ENCODE measurements around the gene FAM124A.
A peak's percentile ranks its signal among the peaks of the same experiment; 100 is the strongest.

The FAM124A gene

DNA sequence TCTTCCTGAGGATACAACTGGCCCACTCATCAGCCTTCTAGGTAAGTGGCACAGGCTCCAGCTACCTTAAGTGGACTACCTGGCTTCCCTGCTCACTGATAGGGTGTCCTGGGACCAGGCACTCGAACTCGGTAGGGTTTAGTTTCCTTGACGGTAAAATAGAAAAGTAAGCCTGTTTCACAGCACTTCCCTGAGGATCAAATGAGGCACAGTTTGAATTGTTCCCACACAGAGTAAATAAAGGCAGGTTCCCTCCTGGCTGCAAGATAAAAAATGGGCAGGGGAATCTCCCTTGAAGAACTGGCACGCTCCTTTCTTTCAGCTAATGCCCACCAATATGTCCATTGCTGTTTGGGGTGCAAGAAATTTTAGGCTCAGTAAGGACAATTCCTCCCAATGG lies 1.1 kb upstream of the FAM124A start:
- DNase-seq (ENCODE audit: low read depth), result no peak

- no peak for DNase-seq (ENCODE audit: low read depth)
Observed at GRCh38 chr13:51221674-51222036, 543 bp upstream of the FAM124A start.

- DNase-seq (ENCODE audit: low read depth), result peak; percentile 12
Observed at GRCh38 chr13:51222686-51223559, 725 bp downstream of the FAM124A start.

- no peak for DNase-seq (ENCODE audit: low read depth)
Observed at GRCh38 chr13:51223560-51224270, 1.5 kb downstream of the FAM124A start.

- DNase-seq (ENCODE audit: low read depth), result no peak
Observed at GRCh38 chr13:51225029-51225428, 2.8 kb downstream of the FAM124A start.

DNA sequence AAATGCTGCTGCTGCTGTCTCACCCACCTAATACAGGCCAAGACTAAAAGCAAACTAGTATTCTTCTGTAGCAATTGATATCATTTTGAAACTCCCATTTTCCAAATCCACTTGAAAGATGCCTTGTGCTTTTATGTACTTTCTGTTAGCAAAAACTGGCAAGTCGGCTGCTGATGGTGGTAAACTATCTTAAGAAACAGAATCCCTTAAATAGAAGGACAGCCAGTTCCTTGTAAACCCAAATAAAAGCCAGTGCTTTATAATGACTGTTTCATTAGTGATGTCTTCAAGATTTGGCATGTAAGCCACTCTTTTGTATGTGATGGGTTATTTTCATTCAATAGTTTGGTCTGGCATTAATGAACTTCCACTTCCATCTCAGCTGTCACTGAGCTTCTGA lies 5.2 kb downstream of the FAM124A start:
- DNase-seq (ENCODE audit: low read depth), result no peak

DNA sequence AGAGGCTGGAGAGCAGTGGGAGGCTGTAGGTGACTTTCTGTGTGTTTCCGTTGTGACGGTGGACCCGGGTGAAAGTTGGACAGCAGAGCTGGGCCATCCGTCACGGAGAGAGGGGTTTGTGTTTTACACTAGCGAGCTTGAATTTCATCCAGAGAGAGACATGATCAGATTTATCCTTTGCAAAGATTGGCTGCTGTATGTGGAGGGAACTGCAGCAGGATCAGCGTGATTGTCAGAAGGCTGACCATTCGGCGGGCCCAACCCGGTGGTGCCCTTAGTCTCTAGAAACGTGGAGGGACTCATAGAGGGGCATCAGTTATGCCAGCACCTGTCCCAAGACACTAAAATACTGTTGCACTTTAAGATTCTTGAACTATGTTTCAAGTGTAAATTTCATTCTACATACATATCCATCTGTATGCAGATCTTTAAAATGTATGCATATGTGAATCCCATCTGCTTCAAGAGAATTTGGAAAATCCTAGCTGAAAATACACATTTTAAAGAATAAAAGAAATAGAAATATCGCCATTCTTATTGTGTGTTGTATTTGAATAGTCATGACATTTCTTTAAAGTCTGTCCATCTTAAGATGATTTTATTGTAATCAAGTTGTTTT lies 7.0 kb downstream of the FAM124A start:
- no peak for DNase-seq (ENCODE audit: low read depth)

- DNase-seq (ENCODE audit: low read depth), result no peak
Observed at GRCh38 chr13:51229731-51230130, 7.5 kb downstream of the FAM124A start.

DNA sequence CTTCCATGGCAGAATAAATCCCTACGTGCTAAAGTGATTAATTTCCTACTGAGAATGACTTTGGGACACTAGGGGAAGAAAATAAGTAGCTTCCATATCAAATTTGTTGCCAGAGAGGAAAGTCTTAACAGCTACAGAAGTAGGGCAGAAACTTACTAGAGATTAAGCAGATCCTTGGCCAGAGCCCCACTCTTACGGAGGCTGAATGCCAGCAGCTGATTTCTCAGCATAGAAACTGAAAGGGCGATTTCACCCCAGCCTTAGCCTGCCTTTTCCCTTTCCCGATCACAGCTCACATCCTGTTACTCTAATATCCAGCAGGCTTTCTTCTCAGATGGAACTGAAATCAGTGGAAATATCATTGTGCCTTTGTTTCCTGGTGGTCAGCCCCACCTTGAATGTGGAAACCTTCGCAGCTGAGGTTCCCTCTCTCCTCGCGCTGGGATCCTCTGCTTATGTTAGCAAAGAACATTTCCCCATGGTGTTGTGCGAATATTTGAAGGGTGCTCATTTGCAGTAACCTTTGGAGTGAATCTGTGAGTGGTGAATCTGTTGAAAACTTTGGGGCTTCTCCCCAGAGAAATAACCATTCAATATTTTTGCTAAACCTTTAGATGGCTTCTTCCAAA lies 8.4 kb downstream of the FAM124A start:
- no peak for DNase-seq (ENCODE audit: low read depth)

GRCh38 chr13:51231456-51231855 lies 9.3 kb downstream of the FAM124A start:
- no peak for DNase-seq (ENCODE audit: low read depth)

GRCh38 chr13:51232328-51232727 lies 10.1 kb downstream of the FAM124A start:
- DNase-seq (ENCODE audit: low read depth), result no peak

GRCh38 chr13:51233117-51233826 lies 11.1 kb downstream of the FAM124A start:
- no peak for DNase-seq (ENCODE audit: low read depth)

DNA sequence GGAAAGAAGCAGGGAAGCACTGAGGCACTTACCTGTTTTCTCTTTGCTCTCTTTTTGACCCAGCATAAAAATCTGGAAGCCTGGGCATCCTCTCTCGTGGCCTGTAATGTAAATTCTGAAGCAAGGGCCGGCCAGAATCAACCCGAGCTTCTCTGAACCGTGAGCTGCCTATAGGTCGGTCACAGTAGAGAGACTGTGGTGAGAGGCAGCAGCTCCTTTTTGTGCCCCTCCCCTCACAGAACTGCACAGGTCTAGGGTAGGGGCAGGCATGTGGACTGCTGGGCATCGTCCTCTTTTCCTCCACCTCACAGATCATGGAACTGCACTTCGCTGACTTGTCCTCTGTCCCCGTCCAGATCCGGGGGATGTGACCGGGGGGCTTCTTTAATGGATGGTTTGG lies 12.5 kb downstream of the FAM124A start:
- no peak for DNase-seq (ENCODE audit: low read depth)

DNA sequence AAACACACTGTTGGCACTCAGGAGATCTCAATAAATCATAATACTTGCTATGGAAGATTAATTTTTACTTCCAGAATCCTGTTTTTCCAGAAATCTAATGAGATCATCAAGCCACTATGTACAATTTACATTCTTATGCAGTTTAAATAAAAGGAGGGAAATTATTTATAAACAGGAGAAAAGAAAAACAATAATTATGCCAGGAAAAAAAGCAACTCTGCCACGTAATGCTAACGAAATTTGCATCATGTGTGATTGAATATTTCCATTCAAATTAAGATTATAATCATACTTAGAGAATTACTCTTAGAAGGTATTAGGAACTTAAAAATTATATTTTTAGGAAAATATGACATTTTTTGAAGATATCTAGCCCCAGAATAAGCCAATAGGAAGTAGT lies 13.0 kb downstream of the FAM124A start:
- DNase-seq (ENCODE audit: low read depth), result no peak

DNA sequence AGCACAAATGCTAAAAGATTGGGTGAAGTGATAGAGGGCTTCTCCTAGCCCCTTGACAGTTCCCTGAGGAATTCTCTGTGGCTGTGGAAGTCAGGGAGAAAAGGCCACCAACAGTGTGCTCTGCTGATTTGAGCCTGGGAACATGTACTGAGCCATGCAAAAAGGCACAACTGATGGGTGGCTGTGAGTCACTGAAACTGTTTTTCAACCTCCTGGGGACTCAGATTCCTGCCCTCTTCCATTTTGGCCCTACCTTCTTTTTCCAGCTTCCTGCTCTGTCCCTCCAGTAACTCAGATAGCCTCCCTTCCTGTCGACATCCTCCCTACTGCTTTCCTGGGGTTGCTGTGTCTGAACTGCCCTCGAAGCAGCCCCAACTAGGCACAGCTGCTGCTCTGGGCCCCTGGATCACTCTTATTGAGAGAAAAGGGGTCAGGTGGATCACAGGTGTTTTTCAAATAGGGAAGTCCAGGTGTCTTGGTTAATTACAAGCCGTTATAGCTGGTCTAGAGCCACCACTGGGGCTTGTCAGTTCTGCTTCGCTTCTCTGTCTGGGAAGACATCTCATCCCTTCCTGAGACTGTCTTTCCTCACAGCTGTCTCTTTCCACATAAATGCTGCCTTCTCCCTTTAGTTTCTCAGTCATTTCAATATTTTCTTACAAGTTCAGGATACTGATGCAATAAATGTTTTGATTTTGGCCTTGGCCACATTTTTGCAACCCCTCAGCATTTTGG lies 13.7 kb downstream of the FAM124A start:
- DNase-seq (ENCODE audit: low read depth), result no peak

- DNase-seq (ENCODE audit: low read depth), result no peak
Observed at GRCh38 chr13:51236491-51236792, 14.2 kb downstream of the FAM124A start.

DNA sequence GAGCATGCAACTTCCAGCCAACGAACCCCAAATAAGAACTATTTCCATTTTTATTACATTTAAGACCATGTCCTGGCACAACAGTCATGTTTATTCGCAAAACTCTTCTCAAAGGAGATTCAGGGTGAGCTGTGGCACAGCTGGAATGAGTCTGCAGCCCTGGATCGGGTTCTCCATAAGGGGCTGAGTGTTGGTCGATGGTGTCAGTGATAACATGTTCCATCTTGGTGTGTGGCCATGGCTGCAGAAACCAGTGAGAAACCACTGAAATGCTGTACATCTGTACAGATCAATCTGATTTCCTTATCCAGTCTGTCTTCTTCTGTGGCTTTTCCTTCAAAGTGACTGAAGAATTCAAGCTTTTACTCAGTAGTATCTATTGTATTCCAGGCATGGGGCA lies 15.2 kb downstream of the FAM124A start:
- no peak for DNase-seq (ENCODE audit: low read depth)

- no peak for DNase-seq (ENCODE audit: low read depth)
Observed at GRCh38 chr13:51237887-51238286, 15.7 kb downstream of the FAM124A start.

- no peak for DNase-seq (ENCODE audit: low read depth)
Observed at GRCh38 chr13:51240178-51240577, 18.0 kb downstream of the FAM124A start.

DNA sequence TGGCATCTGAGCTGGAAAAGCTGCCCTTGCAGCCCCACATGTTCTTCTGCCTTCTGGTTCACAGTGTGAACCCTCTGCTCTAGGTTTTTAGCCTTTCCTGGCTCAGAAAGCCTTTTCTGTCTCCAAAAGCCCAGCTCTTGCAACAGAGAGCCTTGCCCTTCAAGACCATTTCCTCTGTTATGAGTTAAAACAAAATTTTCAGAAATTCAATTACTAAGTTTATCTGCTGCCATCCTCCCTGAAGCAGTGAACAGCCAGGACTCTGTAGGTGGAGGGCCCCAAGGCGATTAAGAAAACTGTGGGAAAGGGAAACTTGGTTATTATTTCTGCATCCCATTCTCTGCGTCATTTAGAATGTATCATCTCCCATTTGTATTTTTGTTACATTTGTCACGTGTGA lies 18.8 kb downstream of the FAM124A start:
- no peak for DNase-seq (ENCODE audit: low read depth)

DNA sequence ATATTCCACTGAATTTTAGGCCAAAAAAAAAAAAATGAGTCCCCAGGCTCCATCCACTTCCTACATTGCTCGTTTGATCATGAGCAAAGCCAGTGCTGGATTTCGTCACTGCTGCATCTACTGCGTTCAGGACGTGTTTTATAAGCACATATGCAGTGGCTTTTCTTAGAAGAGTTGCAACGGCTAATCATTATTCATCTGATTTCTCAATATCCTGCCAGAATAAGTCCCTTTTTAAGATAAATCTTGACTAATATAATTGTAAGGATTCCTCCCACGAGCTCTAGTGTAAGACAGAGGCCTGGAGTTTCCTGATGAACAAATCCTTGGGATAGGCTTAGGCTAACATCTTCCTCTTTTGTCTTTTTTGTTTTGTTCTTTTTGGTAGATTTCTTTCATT lies 19.5 kb downstream of the FAM124A start:
- peak; percentile 25 for DNase-seq (ENCODE audit: low read depth)

DNA sequence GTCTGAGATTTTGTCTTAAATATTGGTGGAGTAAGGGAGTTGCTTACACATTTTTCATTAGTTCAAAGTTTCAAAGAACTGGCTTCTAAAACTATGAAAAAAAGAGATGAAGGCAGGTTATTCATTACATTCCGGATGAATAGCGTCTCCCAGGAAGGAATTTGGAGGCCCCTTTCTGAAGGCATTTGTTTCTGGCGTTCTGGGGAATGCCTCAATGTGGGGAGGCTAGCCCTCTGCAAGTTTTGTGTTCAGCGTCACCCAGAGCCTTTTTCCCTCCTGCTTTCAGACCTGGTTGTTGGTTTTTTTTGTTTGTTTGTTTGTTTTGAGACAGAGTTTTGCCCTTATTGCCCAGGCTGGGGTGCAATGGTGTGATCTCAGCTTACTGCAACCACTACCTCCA lies 21.0 kb downstream of the FAM124A start:
- no peak for DNase-seq (ENCODE audit: low read depth)

Measured in ELR (cell line).